NCI-H1092 (cell line): ENCODE measurements around the gene ASMTL.
"Not testable (repeated sequence)": the region's sequence is repeated elsewhere in the genome, so short reads cannot be mapped to it uniquely, and the experiment has no call there.

Experiments used
- DNase-seq: peaks from one replicate; lab custom pipeline; 2025; lab: John Stamatoyannopoulos, UW

The ASMTL gene

DNA sequence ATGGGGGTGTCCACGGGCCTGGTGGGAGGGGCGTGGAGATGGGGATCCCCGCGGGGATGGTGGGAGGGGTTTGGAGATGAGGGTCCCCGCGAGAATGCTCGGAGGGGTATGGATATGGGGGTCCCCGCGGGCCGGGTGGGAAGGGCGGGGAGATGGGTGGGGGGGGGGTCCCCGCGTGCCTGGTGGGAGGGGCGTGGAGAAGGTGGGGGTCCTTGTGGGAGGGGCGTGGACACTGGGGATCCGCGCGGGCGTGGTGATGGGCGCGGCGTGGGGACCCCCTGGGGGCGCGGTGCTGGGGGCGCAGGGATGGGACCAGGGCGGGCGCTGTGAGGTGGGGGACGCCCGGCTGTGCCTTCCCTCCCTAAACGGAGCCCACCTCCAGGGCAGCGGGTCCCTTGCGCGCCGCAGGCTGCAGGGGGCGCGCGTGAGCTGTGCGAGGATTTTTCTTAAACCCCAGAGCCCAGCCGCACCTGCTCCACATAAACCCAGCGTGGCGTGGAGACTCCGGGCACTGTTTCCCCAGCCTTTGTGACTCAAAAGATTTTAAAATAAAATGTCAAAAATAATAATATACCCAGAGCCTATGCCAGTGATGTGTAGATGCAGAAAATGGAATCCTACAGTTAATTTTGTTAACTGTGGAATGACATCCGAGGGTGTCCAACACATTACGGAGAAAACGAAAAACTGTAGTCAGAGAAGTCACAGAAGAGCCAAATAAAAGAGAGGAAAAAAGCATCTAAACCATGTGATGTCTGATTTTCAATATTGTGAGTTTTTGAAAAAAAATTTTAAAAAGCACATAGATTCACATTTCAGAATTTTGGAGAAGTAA, 1.5 kb upstream of the ASMTL start:
- DNase-seq = no peak

- DNase-seq = no peak
Observed at GRCh38 chrX:1453395-1453783, 680 bp upstream of the ASMTL start.

DNA sequence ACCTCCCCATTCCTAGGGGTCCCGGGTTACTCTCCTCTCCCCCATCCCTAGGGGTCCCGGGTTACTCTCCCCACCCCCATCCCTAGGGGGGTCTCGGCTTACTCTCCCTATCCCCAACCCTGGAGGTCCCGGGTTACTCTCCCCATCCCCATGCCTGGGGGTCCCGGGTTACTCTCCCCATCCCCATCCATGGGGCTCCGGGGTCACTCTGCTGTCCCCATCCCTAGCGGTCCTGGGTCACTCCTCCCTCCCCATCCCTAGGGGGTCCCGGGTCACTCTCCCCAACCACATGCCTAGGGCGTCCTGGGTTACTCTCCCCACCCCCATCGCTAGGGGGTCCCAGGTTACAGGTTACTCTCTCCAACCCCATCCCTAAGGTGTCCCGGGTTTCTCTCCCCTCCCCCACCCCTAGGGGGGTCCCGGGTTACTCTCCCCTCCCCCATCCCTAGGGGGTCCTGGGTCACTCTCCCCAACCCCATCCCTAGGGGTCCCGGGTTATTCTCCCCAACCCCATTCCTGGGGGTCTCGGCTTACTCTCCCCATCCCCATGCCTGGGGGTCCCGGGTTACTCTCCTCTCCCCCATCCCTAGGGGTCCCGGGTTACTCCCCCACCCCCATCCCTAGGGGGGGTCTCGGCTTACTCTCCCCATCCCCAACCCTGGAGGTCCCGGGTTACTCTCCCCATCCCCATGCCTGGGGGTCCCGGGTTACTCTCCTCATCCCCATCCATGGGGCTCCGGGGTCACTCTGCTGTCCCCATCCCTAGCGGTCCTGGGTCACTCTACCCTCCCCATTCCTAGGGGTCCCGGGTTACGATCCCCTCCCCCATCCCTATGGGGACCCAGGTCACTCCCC, 821 bp downstream of the ASMTL start:
- no peak for DNase-seq

DNA sequence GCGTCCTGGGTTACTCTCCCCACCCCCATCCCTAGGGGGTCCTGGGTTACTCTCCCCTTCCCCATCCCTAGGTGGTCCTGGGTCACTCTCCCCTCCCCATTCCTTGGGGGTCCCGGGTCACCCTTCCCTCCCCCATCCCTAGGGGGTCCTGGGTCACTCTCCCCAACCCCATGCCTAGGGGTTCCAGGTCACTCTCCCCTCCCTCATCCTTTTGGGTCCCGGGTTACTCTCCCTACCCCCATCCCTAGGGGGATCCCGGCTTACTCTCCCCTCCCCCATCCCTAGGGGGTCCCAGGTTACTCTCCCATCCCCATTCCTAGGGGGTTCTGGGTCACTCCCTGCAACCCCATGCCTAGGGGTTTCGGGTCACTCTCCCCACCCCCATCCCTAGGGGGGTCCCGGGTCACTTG, 1.5 kb downstream of the ASMTL start:
- DNase-seq = no peak

DNA sequence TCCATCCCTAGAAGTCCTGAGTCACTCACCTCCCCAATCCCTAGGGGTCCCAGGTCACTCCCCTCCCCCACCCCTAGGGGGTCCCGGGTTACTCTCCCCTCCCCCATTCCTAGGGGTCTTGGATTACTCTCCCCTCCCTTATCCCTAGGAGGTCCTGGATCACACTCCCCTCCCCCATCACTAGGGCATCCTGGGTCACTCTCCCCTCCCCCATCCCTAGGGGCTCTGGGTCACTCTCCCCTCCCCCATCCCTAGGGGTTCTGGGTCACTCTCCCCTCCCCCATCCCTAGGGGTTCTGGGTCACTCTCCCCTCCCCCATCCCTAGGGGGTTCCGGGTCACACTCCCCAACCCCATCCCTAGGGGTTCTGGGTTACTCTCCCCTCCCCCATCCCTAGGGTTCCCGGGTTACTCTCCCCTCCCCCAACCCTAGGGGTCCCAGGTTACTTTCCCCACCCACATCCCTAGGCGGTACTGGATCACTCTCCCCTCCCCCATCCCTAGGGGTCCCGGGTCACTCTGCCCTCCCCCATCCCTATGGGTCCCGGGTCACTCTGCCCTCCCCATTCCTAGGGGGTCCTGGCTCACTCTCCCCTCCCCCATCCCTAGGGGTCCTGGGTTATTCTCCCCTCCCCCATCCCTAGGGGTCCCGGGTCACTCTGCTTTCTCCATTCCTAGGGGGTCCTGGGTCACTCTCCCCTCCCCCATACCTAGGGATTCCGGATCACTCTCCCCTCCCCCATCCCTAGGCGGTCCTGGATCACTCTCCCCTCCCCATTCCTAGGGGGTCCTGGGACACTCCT, 2.1 kb downstream of the ASMTL start:
- no peak for DNase-seq

DNA sequence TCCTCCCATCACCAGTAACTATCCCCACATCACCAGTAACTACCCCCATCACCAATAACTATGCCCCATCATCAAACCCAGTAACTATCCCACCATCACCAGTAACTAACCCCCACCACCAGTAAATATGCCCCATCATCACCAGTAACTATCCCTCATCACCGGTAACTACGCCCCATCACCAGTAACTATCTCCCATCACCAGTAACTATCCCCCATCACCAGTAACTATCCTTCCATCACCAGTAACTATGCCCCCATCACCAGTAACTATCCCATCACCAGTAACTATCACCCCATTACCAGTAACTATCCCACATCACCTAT, 2.9 kb downstream of the ASMTL start:
- no peak for DNase-seq

GRCh38 chrX:1449036-1449822, 3.5 kb downstream of the ASMTL start:
- DNase-seq = no peak

DNA sequence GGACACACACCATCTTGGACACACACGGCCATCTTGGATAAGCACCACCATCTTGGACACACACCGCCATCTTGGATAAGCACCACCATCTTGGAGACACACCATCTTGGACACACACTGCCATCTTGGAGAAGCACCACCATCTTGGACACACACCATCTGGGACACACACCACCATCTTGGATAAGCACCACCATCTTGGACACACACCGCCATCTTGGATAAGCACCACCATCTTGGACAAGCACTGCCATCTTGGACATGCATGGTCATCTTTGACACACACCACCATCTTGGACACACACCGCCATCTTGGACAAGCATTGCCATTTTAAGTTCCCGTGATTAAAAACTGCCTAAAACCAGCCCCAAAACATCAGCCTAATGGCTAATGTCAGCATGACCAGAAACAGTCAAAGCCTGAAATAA, 4.1 kb downstream of the ASMTL start:
- not testable (repeated sequence) for DNase-seq

DNA sequence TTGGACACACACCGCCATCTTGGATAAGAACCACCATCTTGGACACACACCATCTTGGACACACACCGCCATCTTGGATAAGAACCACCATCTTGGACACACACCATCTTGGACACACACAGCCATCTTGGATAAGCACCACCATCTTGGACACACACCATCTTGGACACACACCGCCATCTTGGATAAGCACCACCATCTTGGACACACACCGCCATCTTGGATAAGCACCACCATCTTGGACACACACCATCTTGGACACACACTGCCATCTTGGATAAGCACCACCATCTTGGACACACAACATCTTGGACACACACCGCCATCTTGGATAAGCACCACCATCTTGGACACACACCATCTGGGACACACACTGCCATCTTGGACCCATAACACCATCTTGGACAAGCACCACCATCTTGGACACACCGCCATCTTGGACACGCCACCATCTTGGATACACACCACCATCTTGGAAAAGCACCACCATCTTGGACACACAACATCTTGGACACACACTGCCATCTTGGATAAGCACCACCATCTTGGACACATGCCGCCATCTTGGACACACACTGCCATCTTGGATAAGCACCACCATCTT, 4.6 kb downstream of the ASMTL start:
- not testable (repeated sequence) for DNase-seq

DNA sequence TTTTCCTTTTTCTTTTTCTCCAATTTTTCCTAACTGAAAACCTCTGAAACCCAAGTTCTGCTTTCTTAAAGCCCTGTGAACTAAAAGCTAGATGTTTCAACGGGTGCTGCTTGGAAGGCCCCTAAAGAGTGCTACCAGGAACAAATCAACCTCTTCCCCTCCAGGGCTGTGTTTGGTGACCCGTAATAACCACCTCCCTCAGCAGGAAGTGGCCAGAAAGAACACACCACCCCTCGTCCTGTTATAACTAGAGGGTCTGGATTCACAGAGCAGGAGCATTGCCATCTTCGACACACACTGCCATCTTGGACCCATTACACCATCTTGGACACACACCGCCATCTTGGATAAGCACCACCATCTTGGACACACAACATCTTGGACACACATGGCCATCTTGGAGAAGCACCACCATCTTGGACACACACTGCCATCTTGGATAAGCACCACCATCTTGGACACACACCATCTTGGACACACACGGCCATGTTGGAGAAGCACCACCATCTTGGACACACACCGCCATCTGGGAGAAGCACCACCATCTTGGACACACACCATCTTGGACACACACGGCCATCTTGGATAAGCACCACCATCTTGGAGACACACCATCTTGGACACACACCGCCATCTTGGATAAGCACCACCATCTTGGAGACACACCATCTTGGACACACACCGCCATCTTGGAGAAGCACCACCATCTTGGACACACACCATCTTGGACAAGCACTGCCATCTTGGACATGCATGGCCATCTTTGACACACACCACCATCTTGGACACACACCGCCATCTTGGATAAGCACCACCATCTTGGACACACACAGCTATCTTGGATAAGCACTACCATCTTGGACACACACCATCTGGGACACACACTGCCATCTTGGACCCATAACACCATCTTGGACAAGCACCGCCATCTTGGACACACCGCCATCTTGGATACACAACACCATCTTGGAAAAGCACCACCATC, 5.4 kb downstream of the ASMTL start:
- not testable (repeated sequence) for DNase-seq

DNA sequence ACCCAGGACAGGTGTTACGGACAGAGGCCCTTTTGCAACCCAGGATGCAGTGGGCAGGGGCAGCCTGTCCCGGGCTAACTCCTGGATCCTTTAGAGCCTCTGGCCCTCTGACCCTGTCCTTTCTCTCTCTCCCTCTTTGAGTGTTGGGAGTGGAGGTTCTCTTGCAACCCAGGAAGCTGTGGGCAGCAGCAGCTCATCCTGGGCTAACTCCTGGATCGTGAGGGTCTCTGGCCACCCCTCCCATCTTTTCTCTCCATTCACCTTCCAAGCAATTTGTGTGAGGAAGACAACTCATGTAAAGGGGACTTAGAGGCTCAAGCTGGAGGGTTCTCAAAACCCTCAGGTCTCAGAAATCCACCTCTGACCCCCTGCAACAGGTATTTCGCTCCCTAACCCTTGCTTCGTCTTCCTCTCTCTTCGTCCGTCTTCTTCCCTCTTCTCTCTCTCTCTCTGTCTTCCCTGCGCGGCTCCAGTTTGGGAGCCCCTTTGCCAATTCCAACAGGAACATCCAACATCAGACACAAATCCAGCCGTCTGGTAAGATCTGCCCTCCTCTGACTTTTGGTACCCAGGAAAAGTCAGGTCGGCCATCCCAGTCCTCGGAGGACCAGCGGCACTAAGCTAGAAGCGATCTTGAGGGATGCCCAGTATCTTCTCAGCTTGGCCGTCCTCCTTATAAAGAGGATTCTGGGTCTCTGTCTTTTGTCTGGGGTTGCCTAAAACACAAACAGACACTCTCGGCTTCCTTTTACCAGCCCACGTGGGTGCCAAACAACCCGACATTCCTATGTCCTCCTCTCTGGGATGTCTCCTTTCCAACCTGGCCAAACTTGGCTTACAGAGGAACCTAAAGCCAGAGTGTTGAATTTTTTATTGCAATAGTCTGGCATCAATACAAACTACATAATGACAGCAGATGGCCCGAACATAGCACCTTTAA, 7.9 kb downstream of the ASMTL start:
- no peak for DNase-seq

- no peak for DNase-seq
Observed at GRCh38 chrX:1443496-1444075, 9.1 kb downstream of the ASMTL start.

DNA sequence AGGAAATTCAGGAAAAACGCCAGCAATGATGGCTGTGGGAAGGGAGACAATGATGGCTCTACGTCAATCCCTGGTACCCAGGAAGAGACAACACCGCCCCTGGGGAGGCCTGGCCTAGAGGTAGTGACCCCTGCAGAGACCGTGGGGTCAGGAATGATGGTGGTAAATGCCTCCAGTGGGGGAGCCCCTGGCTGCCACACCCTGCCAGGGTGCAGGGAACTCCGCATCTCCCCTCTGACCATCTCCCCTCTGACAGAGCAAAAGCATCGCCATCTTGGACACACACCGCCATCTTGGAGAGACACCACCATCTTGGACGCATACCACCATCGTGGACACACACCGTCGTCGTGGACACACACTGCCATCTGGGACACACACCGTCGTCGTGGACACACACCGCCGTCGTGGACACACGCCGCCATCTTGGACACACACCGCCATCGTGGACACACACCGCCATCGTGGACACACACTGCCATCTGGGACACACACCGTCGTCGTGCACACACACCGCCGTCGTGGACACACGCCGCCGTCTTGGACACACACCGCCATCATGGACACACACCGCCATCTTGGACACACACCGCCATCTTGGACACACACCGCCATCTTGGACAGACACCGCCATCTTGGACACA, 9.9 kb downstream of the ASMTL start:
- DNase-seq = no peak

- no peak for DNase-seq
Observed at GRCh38 chrX:1442016-1442665, 10.6 kb downstream of the ASMTL start.

DNA sequence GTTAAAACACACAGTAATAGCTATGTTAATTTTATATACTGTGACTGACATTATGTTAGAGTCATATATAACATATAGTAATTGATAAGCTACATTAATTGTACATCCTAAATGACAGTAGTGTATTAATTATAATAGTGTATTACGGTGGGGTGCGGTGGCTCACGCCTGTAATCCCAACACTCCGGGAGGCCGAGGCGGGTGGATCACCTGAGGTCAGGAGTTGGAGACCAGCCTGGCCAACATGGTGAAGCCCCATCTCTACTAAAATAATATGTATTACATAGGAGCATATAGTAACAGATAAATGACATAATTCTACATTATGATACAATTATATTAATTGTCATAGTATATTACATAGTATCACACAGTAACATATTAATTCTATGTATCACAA, 12.2 kb downstream of the ASMTL start:
- DNase-seq = no peak

GRCh38 chrX:1435241-1435895, 17.3 kb downstream of the ASMTL start:
- no peak for DNase-seq

GRCh38 chrX:1434871-1435240, 17.9 kb downstream of the ASMTL start:
- no peak for DNase-seq
